GM19324 (cell line): Measurements from ENCODE around the gene SNN.

Experiments
- ATAC-seq: cut with Tn5 transposase; IDR thresholded peaks from one replicate; pipeline ENCODE4 v1.9.1; 2021; ENCODE audit warnings: mild to moderate bottlenecking, moderate library complexity; ENCODE audit not compliant: unreplicated experiment, low FRiP score

The SNN gene

GRCh38 chr16:11726008-11726407, 57.8 kb downstream of the SNN start:
- ATAC-seq = no peak

GRCh38 chr16:11727796-11728543, 59.7 kb downstream of the SNN start:
- ATAC-seq = no peak
